Stomach (tissue), 4 donors: ENCODE data around the gene MCF2L2.
"Not testable (repeated sequence)": the region's sequence is repeated elsewhere in the genome, so short reads cannot be mapped to it uniquely, and the experiment has no call there.

Experiments used
- CTCF ChIP-seq, 7 experiments: fragments of 450-650 bp in 4 of 7; fragments of 200-600 bp in 3 of 7; sonication (generic) in 3 of 7; IDR thresholded peaks; one replicate each; pipeline ENCODE4 v1.5.1; 2016 to 2019; ENCODE audit warnings: antibody characterized with exemption in 7 of 7, control low read depth in 2 of 7, mild to moderate bottlenecking in 1 of 7
- POLR2AphosphoS5 ChIP-seq, 3 donors: sonication (generic); formaldehyde crosslinking; IDR thresholded peaks; one replicate each; pipeline ENCODE4 v1.6.1; 2016; ENCODE audit warnings: antibody characterized with exemption in 3 of 3

GRCh38 chr3:183230251-183230650 is 198.2 kb downstream of the MCF2L2 start:
- not testable (repeated sequence) for TF ChIP-seq POLR2AphosphoS5, CTCF (IDR thresholded peaks at IDR 0.05)
